GM19193 (cell line): ENCODE measurements around the gene TBL1X.

Experiments
- POLR2A ChIP-seq: IDR thresholded peaks from 4 replicates; pipeline ENCODE4 v1.6.1; 2011; ENCODE audit not compliant: insufficient read depth, insufficient read length; ENCODE audit errors: extremely low read depth

The TBL1X gene

DNA sequence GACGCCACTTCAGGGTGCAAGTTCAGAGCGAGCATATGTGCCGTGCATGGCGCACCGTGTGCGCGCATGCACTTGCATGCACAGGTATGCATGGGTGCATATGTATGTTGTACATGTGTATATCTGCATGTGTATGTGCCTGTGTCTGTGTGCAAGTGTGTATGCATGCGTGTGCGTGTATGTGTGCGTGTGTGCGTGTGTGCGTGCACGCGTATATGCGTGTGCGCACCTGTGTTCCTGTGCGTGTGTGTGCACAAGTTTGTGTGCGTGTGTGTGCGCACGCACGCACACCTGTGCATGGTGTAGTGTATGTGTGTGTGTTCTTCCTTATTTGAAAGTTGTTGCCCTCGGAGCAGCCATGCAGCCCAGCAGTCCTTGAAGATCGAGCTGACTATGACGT is 224.0 kb downstream of the TBL1X start:
- TF ChIP-seq POLR2A: no peak

DNA sequence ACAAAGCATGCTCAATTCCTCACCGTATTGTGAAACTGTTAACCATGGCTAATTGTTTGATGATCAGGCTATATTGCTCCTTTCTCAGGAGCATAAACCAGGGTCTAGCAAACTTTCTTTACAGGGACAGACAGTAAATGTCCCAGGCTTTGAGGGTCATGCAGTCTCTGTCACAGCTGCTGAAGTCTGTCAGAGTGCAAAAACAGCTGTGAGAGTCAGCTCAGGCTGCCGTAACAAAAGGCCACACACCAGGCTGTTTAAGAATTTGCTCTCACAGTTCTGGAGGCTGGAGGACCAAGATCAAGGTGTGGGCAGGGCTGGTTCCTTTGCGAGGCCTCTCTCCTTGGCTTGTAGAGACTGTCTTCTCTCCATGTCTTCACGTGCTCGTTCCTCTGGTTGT is 225.2 kb downstream of the TBL1X start:
- no peak for TF ChIP-seq POLR2A

DNA sequence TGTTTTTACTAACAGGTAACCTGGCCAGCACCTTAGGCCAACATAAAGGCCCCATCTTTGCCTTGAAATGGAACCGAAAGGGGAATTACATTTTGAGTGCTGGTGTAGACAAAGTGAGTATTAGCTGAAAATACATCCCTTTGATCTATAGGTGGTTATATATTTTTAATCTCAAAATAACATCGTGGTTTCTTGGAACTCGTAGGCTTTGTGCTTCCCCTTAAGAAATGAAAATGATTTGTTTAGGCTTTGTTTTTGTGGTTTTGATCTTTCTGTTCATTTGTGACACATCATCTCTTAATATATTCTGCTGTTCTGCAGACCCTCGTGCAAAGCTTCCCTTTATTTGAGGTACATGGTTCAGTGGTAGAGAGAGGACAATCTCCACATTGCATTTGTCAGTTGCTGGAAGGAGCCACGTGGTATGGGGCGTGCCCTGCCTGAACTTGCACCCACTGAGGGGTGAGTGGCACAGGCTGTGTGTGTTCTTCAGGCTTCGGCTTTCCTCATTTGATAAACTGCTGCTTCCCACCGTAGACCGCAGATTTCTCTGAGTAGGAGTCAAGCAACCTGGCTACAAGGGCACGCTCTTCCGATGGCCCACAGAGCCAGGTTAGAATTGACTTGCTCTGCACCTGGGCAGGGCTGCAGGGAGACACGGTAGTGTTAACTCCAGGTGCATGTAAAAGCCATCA is 228.6 kb downstream of the TBL1X start:
- no peak for TF ChIP-seq POLR2A

DNA sequence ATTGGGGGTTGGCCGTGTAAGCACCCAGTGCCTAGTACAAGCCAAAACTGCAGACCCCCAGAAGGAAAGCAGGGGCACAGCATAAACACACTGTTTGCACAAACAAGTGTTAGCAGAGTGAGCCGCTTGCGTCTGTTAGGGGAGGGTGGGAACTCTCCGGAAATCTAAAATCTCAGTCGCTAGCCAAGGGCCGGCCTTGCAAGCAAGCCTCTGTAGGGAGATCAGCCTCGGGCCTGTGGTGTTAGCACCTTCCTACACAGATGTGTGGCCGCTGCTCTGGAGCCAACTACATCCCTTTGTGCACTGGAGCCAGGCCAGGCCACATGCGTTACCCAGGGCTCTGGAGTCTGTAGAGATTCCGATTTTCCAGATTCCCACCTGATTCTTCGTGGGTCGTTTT is 233.7 kb downstream of the TBL1X start:
- no peak for TF ChIP-seq POLR2A

DNA sequence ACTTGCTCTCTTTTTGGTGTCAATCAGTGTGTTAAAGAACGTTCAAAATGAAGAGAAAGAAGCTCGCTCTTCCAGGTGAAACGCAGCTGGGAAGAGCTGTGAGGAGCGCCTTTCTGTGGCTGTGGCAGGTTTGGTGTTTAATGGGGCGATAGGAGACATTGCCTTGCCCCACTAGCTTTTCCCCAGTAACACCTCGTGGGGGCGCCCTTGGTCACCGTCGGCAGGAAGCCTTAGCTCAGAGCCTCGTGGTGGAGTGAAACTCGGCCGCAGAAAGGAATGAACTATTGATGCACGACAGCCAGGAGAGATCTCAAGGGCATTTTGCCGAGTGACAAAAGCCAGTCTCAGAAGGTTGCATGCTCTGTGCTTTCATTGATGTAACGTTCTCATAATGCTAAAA is 235.7 kb downstream of the TBL1X start:
- no peak for TF ChIP-seq POLR2A

DNA sequence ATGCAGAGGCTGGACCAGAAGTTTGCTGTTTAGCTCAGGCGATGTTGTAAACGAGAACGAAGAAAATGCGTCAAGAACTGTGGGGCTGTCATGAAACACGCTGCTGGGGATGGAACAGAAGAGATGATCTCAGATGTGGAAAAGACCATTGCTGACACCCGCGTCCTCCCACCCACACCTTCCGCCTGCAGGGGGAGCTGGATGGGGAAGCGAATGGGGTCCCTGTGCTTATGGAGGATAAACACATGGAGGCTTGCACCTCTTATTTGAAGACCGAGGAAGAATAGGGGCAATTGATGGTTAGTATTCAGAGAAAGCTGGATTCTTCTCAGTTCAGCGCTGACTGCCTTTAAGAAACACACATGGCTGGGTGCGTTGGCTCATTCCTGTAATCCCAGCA is 236.9 kb downstream of the TBL1X start:
- no peak for TF ChIP-seq POLR2A

DNA sequence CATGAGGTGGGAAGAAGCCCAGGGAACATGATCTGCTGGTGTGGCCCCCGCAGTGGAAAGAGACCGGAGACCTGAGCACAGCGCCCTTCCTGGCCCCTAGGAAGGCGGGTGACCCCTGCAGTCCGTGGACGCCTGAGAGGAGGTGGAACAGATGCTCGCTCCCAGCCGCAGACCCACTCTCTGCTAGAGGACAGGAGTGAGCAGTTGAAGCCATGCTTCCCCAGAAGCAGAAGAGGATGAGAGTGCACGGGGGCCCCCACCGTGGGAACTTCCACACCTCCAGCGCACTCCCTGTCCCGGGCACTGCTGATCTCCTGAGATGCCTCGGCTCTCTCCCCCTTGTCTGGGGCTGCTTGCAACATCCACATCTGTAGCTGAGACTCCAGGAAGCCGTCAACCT is 238.5 kb downstream of the TBL1X start:
- no peak for TF ChIP-seq POLR2A

DNA sequence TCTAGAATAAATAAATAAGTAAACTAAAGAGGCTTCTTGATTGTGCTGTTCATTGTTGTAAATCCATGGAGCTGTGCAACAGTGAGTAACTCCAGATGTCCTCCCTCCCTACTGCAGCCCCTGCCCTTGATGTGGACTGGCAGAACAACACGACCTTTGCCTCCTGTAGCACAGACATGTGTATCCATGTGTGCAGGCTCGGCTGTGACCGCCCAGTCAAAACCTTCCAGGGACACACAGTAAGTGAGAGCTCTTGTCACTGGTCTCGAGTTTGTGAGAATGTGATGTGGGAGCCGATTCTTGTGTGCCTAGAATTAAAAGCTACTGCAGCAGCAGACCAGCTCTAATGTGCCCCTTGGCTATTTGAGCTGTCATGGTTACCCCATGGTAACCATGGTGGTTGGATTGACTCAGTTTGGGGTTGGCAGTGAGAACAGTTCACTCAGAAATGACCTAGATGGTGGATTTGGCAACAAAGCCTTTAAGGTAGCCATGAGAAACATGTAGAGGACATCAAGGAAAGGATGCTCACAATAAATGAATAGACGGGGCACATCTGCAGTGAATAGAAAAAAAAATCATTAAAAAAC is 240.1 kb downstream of the TBL1X start:
- TF ChIP-seq POLR2A: no peak

DNA sequence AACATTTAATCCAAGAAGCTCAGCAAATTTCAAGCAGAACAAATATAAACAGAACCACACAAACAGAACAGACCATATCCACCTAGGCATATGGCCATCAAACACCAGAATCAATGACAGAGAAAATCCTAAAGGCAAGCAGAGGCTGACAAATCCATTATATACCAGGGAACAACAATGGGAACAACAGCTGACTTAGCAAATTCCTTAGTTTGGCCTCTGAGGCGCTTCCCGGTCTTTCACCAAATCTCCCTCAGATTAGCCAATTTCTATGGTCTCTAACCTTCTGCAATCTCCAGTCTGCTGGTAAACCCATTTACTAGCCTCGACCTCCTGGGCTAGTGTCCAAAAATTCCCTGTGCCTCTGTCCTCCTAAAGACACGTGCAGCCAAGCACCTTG is 241.6 kb downstream of the TBL1X start:
- TF ChIP-seq POLR2A: no peak

DNA sequence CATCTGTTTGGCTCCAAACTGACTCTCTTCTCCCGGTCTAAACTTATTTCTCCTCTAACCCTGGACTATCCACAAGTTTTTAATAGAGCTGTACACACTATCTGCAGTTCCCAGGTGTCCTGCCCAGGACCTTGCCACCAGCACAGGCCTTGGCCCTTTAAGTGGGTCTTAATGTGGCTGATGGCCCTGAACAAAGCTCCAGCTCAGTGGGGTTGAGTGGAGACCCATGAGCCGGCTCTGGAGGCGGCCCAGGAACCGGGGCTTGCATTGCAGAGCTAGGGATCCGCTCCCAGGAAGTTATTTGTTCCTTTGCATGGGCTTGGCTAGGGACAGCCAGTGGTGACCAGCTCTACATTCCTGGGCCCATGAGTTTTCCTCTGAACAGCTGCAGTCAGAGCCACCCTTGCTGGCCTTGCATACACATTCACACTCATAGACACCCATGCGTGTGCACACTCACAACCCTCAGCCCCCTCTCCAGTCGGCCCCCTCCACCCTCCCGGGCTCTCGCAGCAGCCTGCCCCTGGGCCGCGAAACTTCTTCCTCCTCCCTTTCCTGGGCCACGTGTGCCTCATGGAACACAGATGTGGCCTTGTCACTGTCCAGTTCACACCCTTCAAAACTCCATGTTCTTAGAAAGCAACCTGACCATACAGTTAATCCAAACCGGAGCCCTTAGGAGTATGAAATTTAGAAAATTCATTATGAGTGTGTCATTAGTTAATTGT is 242.6 kb downstream of the TBL1X start:
- TF ChIP-seq POLR2A: no peak

DNA sequence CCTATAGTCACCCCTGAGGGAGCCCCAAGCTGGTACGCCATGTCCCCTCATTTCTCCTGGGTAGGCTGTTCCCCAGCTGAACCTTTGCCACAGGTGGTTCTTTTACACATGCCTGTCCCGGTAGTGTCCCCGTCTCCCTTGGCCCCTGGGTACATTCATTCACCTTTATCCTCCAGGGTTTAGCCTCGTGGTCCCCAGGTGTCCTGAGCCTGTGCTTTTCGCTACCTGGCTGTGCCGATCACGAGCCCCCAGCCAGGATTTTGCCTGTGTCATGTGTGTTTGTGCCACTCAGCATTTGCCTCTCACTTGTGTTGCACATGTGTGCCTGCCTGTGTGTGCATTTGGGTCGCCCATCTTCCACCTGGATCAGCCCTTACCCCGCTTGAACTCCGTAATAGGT is 243.2 kb downstream of the TBL1X start:
- no peak for TF ChIP-seq POLR2A

DNA sequence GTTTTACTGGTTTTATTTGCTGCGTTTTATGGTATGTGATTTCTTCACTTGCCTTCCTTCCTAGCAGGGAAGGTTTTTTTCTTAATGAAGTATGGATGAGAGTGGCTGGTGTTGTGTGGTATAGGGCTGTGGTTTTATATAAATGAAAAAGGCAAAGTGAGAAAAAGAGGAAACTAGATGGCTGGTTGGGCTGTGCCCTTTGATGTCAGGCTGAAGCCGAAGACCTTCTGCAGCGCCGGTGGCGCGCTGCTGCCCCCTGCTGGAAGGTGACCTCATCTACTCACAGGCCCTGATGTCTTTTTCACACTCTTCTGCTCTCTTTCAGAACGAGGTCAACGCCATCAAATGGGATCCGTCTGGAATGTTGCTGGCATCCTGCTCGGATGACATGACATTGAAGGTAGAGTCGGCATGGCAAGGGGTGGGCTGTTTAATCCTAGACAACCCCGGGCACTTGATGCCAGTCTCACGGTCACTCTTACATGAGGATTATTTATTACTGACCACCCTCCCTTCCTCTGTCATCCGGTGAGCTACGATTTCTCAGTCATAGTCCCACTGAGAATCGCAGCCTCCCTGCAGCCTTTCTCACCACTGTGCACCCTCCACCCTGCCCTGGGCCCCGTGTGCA is 244.2 kb downstream of the TBL1X start:
- TF ChIP-seq POLR2A: no peak

DNA sequence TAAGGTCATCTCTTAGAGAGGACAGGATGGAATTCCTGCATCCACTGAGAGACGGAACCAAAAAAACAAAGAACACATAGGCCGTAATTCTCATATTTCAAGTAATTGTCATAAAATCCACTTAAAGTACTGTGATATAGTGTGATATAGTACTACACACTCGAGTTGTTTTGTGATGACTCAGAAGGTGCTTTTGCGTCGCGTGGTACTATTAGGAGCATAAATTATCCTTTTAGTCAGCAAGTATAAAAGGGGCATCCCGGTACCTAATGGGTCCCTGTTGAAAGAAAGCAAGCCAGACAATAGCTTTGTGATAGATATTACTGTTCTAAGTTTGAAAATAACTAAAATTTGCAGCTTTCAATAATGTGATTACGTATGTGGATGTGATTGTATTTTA is 245.5 kb downstream of the TBL1X start:
- no peak for TF ChIP-seq POLR2A

DNA sequence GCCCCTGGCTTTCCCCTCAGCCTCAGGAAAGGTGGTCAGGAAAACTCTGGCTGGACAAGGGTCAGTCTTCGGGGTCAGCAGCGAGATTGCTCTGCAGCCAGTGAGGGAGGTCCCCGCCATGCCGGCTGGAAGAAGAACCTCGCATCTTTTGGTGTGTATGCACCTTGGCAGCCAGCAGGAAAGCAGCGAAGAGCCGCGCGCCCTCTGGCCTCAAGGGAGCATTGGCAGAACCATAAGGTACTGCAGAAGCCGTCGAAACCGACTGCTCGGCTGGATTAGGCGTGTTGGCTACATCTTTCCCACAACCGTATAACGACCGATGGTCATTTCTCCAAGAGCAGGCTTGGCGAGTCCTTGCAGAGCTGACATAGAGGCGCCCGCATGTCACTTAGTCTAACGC is 252.5 kb downstream of the TBL1X start:
- TF ChIP-seq POLR2A: no peak

DNA sequence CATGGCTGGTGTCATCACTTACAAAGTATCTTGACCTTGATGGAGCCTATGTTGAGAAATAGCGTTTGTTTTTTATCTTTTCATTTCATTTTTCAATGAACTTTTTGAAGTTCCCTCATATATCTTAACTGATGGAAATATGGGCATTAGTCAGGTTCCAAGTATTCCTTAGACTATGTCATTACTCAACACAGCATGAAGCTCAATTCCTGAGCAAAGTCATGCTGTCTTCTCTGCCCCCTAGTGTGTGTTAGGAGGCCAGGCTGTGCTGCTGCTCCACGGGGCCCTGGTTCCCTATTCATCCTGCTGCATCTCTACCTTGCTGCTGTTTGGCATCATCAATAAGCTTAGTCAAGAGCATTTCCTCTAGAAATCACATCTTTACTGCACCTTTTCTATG is 259.9 kb downstream of the TBL1X start:
- no peak for TF ChIP-seq POLR2A

DNA sequence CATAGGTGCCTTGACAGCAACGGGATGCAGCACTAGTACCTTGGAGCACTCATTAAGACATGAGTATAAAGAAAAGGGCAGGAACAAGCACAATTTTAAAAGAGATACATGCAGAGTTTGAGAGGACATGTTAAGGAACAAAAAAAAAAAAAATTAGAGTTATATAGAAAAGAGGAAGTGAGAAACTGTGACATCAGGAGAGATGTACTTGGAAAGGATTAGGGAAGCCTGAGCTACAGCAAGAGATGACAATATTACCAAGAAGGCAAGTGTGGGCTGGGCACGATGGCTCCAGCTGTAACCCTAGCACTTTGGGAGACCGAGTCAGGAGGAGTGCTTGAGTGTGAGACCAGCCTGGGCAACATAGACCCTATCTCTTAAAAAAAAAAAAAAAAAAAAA is 263.4 kb downstream of the TBL1X start:
- no peak for TF ChIP-seq POLR2A
